Activated B cell treated with CpG ODN at 0.5 μM for 24 hours (primary cell): ENCODE measurements around the gene C11orf58. TPM values are rescaled to one million over a fixed set of nuclear protein-coding genes. Genes with fewer than 3 reads are reported as not detected.

Source experiments
- ATAC-seq: fragments of 200-7000 bp; cut with Tn5 transposase; one replicate; pipeline ENCODE4 v1.10.0; 2021; ENCODE audit warnings: low read depth, mild to moderate bottlenecking, moderate library complexity
- CTCF ChIA-PET: fragments of 350-600 bp; sonication (Branson Sonifier 250); formaldehyde crosslinking; loops from one replicate; lab custom pipeline; 2021; ENCODE audit warnings: antibody characterized with exemption; lab: Charles Lee
- POLR2A ChIA-PET: fragments of 350-600 bp; sonication (Branson Sonifier 250); formaldehyde crosslinking; loops from one replicate; lab custom pipeline; 2021; ENCODE audit warnings: antibody characterized with exemption; lab: Charles Lee
- DNase-seq: peaks from one replicate; pipeline ENCODE4 v3.0.0; 2022
- H3K27ac Mint-ChIP-seq: one replicate; pipeline ENCODE4 v1.8.0; 2020; ENCODE audit warnings: mixed read lengths
- H3K27me3 Mint-ChIP-seq: one replicate; pipeline ENCODE4 v1.8.0; 2021; ENCODE audit warnings: mixed read lengths
- H3K36me3 Mint-ChIP-seq: one replicate; pipeline ENCODE4 v1.8.0; 2021; ENCODE audit warnings: low read depth, mixed read lengths
- H3K4me1 Mint-ChIP-seq: one replicate; pipeline ENCODE4 v1.8.0; 2021; ENCODE audit warnings: mixed read lengths
- H3K4me3 Mint-ChIP-seq: one replicate; pipeline ENCODE4 v1.8.0; 2020; ENCODE audit warnings: mild to moderate bottlenecking, mixed read lengths
- H3K9me3 Mint-ChIP-seq: one replicate; pipeline ENCODE4 v1.8.0; 2020; ENCODE audit warnings: mixed read lengths
- intact Hi-C: fragments of 100-400 bp; cut with micrococcal nuclease; formaldehyde crosslinking; loops from one replicate; pipeline ENCODE4 v1.15.1; 2024
- total RNA-seq: library from RNA; stranded (reverse); gene quantifications from 2 replicates; pipeline ENCODE4 v1.2.3, GENCODE V29; 2022
- TF ChIP-seq, protein P1 (sequence below): fragments of 200-600 bp; IDR thresholded peaks from one replicate; pipeline ENCODE4 v1.8.0; 2022; ENCODE audit warnings: antibody characterized with exemption, mild to moderate bottlenecking

Gene C11orf58
- total RNA-seq, 1 donor from 2014 or later, result 130 TPM

DNA sequence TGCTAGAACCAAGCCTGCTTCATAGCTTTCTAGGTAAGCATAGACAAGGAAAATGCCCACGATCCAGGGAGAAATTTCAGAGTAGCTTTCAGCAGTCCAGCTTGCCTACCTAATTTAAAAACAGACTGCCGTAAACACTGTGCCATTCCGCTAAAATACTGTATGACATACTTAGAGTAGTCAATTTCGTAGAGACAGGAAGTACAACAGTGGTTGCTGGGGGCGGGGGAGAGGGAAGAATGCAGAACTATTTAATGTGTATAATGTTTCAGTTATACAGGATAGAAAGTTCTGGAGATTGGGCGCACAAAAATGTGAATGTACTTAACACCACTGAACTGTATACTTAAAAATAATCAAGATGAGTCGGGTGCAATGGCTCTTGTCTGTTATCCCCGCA, 56.7 kb downstream of the C11orf58 start:
- ATAC-seq (no peak), DNase-seq (no peak)
- no peak overlapping the region for H3K4me3 Mint-ChIP-seq
- TF ChIP-seq, protein P1, sequence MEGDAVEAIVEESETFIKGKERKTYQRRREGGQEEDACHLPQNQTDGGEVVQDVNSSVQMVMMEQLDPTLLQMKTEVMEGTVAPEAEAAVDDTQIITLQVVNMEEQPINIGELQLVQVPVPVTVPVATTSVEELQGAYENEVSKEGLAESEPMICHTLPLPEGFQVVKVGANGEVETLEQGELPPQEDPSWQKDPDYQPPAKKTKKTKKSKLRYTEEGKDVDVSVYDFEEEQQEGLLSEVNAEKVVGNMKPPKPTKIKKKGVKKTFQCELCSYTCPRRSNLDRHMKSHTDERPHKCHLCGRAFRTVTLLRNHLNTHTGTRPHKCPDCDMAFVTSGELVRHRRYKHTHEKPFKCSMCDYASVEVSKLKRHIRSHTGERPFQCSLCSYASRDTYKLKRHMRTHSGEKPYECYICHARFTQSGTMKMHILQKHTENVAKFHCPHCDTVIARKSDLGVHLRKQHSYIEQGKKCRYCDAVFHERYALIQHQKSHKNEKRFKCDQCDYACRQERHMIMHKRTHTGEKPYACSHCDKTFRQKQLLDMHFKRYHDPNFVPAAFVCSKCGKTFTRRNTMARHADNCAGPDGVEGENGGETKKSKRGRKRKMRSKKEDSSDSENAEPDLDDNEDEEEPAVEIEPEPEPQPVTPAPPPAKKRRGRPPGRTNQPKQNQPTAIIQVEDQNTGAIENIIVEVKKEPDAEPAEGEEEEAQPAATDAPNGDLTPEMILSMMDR, result no peak
- ChIA-PET CTCF (no interaction called here), POLR2A (no interaction called here)
- H3K4me1 Mint-ChIP-seq, result peaks cover 5% of the 10 kb centered on the region
- H3K9me3 Mint-ChIP-seq, result no peaks in the 10 kb centered on the region
- intact Hi-C loops, result no loop called here
- H3K27me3 Mint-ChIP-seq, result no peaks in the 10 kb centered on the region
- H3K27ac Mint-ChIP-seq, result no peak overlapping the region
- no peaks in the 10 kb centered on the region for H3K36me3 Mint-ChIP-seq

DNA sequence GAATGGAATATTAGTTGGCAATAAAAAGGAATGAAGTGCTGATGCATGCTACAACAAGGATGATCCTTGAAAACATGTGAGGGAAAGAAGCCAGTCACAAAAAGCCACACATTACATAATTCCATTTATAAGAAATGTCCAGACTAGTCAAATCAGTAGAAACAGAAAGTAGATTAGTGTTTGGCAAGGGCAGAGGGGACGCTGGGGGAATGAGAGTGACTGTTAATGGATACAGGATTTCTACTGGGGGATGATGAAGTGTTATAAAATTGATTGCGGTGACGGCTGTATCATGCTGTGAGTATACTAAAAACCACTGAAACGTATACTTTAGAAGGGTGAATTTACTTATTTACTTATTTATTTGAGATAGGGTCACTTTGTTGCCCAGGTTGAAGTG, 57.9 kb downstream of the C11orf58 start:
- intact Hi-C loops, result no loop called here
- Mint-ChIP-seq H3K4me1 (peaks cover 5% of the 10 kb centered on the region), H3K9me3 (no peaks in the 10 kb centered on the region), H3K27me3 (no peaks in the 10 kb centered on the region), H3K36me3 (no peaks in the 10 kb centered on the region), H3K27ac (no peak overlapping the region), H3K4me3 (no peak overlapping the region)
- DNase-seq, result no peak
- ATAC-seq, result no peak
- POLR2A ChIA-PET, result no interaction called here
- CTCF ChIA-PET, result no interaction called here
- TF ChIP-seq, protein P1, result no peak

GRCh38 chr11:16797776-16798175, 59.3 kb downstream of the C11orf58 start:
- H3K36me3 Mint-ChIP-seq, result no peaks in the 10 kb centered on the region
- H3K4me1 Mint-ChIP-seq, result peaks cover 5% of the 10 kb centered on the region
- H3K27me3 Mint-ChIP-seq, result no peaks in the 10 kb centered on the region
- ATAC-seq (no peak), DNase-seq (no peak)
- H3K4me3 Mint-ChIP-seq, result no peak overlapping the region
- POLR2A ChIA-PET, result no interaction called here
- intact Hi-C loops, result no loop called here
- CTCF ChIA-PET, result interaction anchor here (1.1 kb wide), 1 partner anchor 12 kb away, joined by 6 read pairs; no protein-coding TSS in a partner anchor
- H3K9me3 Mint-ChIP-seq, result no peaks in the 10 kb centered on the region
- TF ChIP-seq, protein P1, result no peak
- H3K27ac Mint-ChIP-seq, result no peak overlapping the region

GRCh38 chr11:16799221-16799620, 60.8 kb downstream of the C11orf58 start:
- ATAC-seq, result no peak
- TF ChIP-seq, protein P1, result no peak
- Mint-ChIP-seq H3K36me3 (no peaks in the 10 kb centered on the region), H3K9me3 (no peaks in the 10 kb centered on the region), H3K4me1 (peaks cover 5% of the 10 kb centered on the region), H3K4me3 (no peak overlapping the region), H3K27ac (no peak overlapping the region), H3K27me3 (no peaks in the 10 kb centered on the region)
- no peak for DNase-seq
- intact Hi-C loops, result no loop called here
- POLR2A ChIA-PET, result no interaction called here
- CTCF ChIA-PET, result no interaction called here

- no peak overlapping the region for H3K4me3 Mint-ChIP-seq
- no peaks in the 10 kb centered on the region for H3K27me3 Mint-ChIP-seq
- no peaks in the 10 kb centered on the region for H3K9me3 Mint-ChIP-seq
- CTCF ChIA-PET, result interaction anchor here (1.8 kb wide), 1 partner anchor 13 kb away, joined by 6 read pairs; no protein-coding TSS in a partner anchor
- TF ChIP-seq, protein P1, result no peak
- no peaks in the 10 kb centered on the region for H3K36me3 Mint-ChIP-seq
- no peak overlapping the region for H3K27ac Mint-ChIP-seq
- DNase-seq (no peak), ATAC-seq (no peak)
- intact Hi-C loops, result no loop called here
- peaks cover 5% of the 10 kb centered on the region for H3K4me1 Mint-ChIP-seq
- POLR2A ChIA-PET, result no interaction called here
These were observed 61.4 kb downstream of the C11orf58 start for GRCh38 chr11:16799890-16800289.
